ELR (cell line): ENCODE measurements around the gene ADAM17.
"Not testable (repeated sequence)": the region's sequence is repeated elsewhere in the genome, so short reads cannot be mapped to it uniquely, and the experiment has no call there.

Source experiments
- DNase-seq: peaks from one replicate; pipeline ENCODE4 v3.0.0-alpha.2; 2015; ENCODE audit warnings: low read depth

ADAM17 gene

GRCh38 chr2:9519250-9519649 is 36.4 kb downstream of the ADAM17 start:
- DNase-seq: no peak

GRCh38 chr2:9518780-9519179 is 36.9 kb downstream of the ADAM17 start:
- DNase-seq: no peak

- DNase-seq: no peak
These were observed 37.5 kb downstream of the ADAM17 start for GRCh38 chr2:9518163-9518562.

GRCh38 chr2:9517118-9517782 is 38.4 kb downstream of the ADAM17 start:
- no peak for DNase-seq

GRCh38 chr2:9513946-9514345 is 41.7 kb downstream of the ADAM17 start:
- not testable (repeated sequence) for DNase-seq

GRCh38 chr2:9508931-9509330 is 46.7 kb downstream of the ADAM17 start:
- DNase-seq: no peak

GRCh38 chr2:9498210-9498609 is 57.4 kb downstream of the ADAM17 start:
- no peak for DNase-seq

- no peak for DNase-seq
These were observed 58.6 kb downstream of the ADAM17 start for GRCh38 chr2:9497017-9497416.

GRCh38 chr2:9494081-9494480 is 61.5 kb downstream of the ADAM17 start:
- no peak for DNase-seq

GRCh38 chr2:9493478-9493877 is 62.2 kb downstream of the ADAM17 start:
- DNase-seq: no peak

GRCh38 chr2:9492927-9493326 is 62.7 kb downstream of the ADAM17 start:
- no peak for DNase-seq

GRCh38 chr2:9490789-9491188 is 64.8 kb downstream of the ADAM17 start:
- DNase-seq: no peak

- DNase-seq: peak; percentile 41
These were observed 66.8 kb downstream of the ADAM17 start for GRCh38 chr2:9488583-9489547.

- peak; percentile 37 for DNase-seq
These were observed 71.1 kb downstream of the ADAM17 start for GRCh38 chr2:9484533-9484932.

GRCh38 chr2:9483107-9483506 is 72.5 kb downstream of the ADAM17 start:
- DNase-seq: no peak

- DNase-seq: no peak
These were observed 75.5 kb downstream of the ADAM17 start for GRCh38 chr2:9480157-9480556.

- no peak for DNase-seq
These were observed 77.1 kb downstream of the ADAM17 start for GRCh38 chr2:9478526-9478925.

- DNase-seq: no peak
These were observed 77.7 kb downstream of the ADAM17 start for GRCh38 chr2:9477914-9478313.

GRCh38 chr2:9474361-9475057 is 81.1 kb downstream of the ADAM17 start, which contains the start of gene IAH1:
TSS of gene IAH1 (plus strand) at chr2:9474551. CDS start at chr2:9474567, 16 bp downstream.
- DNase-seq: peak; percentile 53

GRCh38 chr2:9473985-9474360 is 81.7 kb downstream of the ADAM17 start:
- DNase-seq: peak; percentile 20

- peak; percentile 34 for DNase-seq
These were observed 82.2 kb downstream of the ADAM17 start for GRCh38 chr2:9473308-9473984.

GRCh38 chr2:9472511-9472910 is 83.1 kb downstream of the ADAM17 start:
- DNase-seq: no peak
